K562 (cell line): ENCODE data around the gene MICU1. TPM values are rescaled to one million over a fixed set of nuclear protein-coding genes. Genes with fewer than 3 reads are reported as not detected.

Experiments used
- ATAC-seq: fragments of 200-7000 bp; cut with Tn5 transposase; 3 replicates; pipeline ENCODE4 v1.9.1; 2020; ENCODE audit warnings: moderate library complexity
- BruUV-seq: library from RNA; stranded (reverse); fragments of 400-500 nt; replicated peaks from 2 replicates; lab custom pipeline; 2021; lab: Mats Ljungman, UMichigan
- CTCF ChIA-PET: fragments of 300-600 bp; formaldehyde crosslinking; extraction: SDS; loops from one replicate; lab custom pipeline; 2021; ENCODE audit warnings: low intra/inter-chr PET ratio; lab: Yijun Ruan, JAX
- POLR2A ChIA-PET: fragments of 300-600, 350-650 bp; sonication (Branson Sonifier 250); formaldehyde crosslinking; extraction: SDS; loops from one replicate; lab custom pipeline; 2021; ENCODE audit warnings: antibody characterized with exemption, inconsistent platforms; lab: Yijun Ruan, JAX
- DNase-seq, 4 experiments: peaks; one replicate each; pipeline versions ENCODE4 v3.0.0 to v3.0.0-alpha.2; 2011 to 2018; ENCODE audit warnings: low spot score in 3 of 4, mixed read lengths in 3 of 4; ENCODE audit errors: extremely low read depth in 1 of 4
- FAIRE-seq: peaks from 2 replicates; lab custom pipeline; 2011; peaks lifted over from hg19 to GRCh38; lab: Jason Lieb, UNC
- H2AFZ ChIP-seq: 2 replicates; pipeline ENCODE4 v1.6.0; 2011; ENCODE audit warnings: low read depth, low read length, control low read depth, inconsistent platforms
- H3K27ac ChIP-seq: fragments of 200-600 bp; 3 replicates; pipeline ENCODE4 v1.8.0; 2011; ENCODE audit warnings: low read depth, mild to moderate bottlenecking, control low read depth, inconsistent platforms, low read length, moderate library complexity, mixed read lengths; ENCODE audit errors: extremely low read depth
- H3K27me3 ChIP-seq, 2 experiments: fragments of 300-600 bp in 1 of 2; 2 replicates in 1 of 2; 3 replicates in 1 of 2; pipeline versions ENCODE4 v1.6.0 to v1.8.0; 2011; ENCODE audit warnings: inconsistent platforms in 2 of 2, low read length in 2 of 2, mild to moderate bottlenecking in 1 of 2, mixed read lengths in 1 of 2, moderate library complexity in 1 of 2; ENCODE audit not compliant: control insufficient read depth in 2 of 2, insufficient read depth in 2 of 2
- H3K36me3 ChIP-seq: fragments of 300-600 bp; 3 replicates; pipeline ENCODE4 v1.8.0; 2011; ENCODE audit warnings: mild to moderate bottlenecking, low read length, inconsistent platforms; ENCODE audit not compliant: control insufficient read depth, insufficient read depth
- H3K4me1 ChIP-seq, 2 experiments: fragments of 200-600 bp in 1 of 2; replicated peaks in 1 of 2; 2 replicates in 1 of 2; 3 replicates in 1 of 2; pipeline versions ENCODE4 v1.5.1 to v1.8.0; 2011; ENCODE audit warnings: inconsistent platforms in 2 of 2, low read length in 2 of 2, mild to moderate bottlenecking in 1 of 2, mixed read lengths in 1 of 2, moderate library complexity in 1 of 2; ENCODE audit not compliant: control insufficient read depth in 2 of 2, insufficient read depth in 2 of 2
- H3K4me2 ChIP-seq: 2 replicates; pipeline ENCODE4 v1.6.1; 2011; ENCODE audit warnings: low read length, control low read depth, inconsistent platforms, mixed read lengths; ENCODE audit not compliant: insufficient read depth
- H3K4me3 ChIP-seq: fragments of 200-600 bp; sonication (generic), shearing (Covaris generic); 2 replicates; pipeline ENCODE4 v1.5.1; 2016; ENCODE audit warnings: control low read depth, inconsistent platforms
- H3K79me2 ChIP-seq: fragments of 200-600 bp; 3 replicates; pipeline ENCODE4 v1.8.0; 2011; ENCODE audit warnings: low read length, inconsistent platforms; ENCODE audit not compliant: control insufficient read depth, insufficient read depth
- H3K9ac ChIP-seq, 2 experiments: 2 replicates each; pipeline versions ENCODE4 v1.6.0 to v1.6.1; 2011; ENCODE audit warnings: low read depth in 2 of 2, low read length in 2 of 2, control low read depth in 1 of 2, inconsistent platforms in 1 of 2, mild to moderate bottlenecking in 1 of 2, mixed read lengths in 1 of 2; ENCODE audit not compliant: insufficient read depth in 1 of 2
- H3K9me1 ChIP-seq: one replicate; pipeline ENCODE4 v1.6.0; 2011; ENCODE audit warnings: inconsistent platforms, mild to moderate bottlenecking, low read length, moderate library complexity; ENCODE audit not compliant: control insufficient read depth, insufficient read depth
- H3K9me3 ChIP-seq: replicated peaks from 2 replicates; pipeline ENCODE4 v1.5.1; 2011; ENCODE audit warnings: low read depth, low read length, inconsistent platforms; ENCODE audit not compliant: control insufficient read depth, insufficient read depth
- H4K20me1 ChIP-seq: replicated peaks from 2 replicates; pipeline ENCODE4 v1.6.1; 2011; ENCODE audit warnings: low read length, inconsistent platforms, mixed read lengths; ENCODE audit not compliant: control insufficient read depth, insufficient read depth
- ELF4 ChIP-seq: fragments of 450-650 bp; formaldehyde crosslinking; IDR thresholded peaks from 2 replicates; pipeline ENCODE4 v1.4.0; 2022; ENCODE audit warnings: missing genetic modification characterization
- GTF2A2 ChIP-seq: IDR thresholded peaks from 2 replicates; pipeline ENCODE4 v1.6.1; 2016; ENCODE audit warnings: mild to moderate bottlenecking, missing genetic modification characterization, missing compliant biosample characterization
- HCFC1 ChIP-seq: IDR thresholded peaks from 2 replicates; pipeline ENCODE4 v1.6.1; 2012; ENCODE audit warnings: low read depth, low read length, improper control_type of control experiment
- HDAC3 ChIP-seq: fragments of 450-650 bp; IDR thresholded peaks from 2 replicates; pipeline ENCODE4 v1.6.1; 2018; ENCODE audit warnings: borderline replicate concordance, mild to moderate bottlenecking, moderate library complexity; ENCODE audit not compliant: partially characterized antibody
- KHSRP ChIP-seq: fragments of 450-650 bp; IDR thresholded peaks from 2 replicates; pipeline ENCODE4 v1.6.1; 2017
- MCM5 ChIP-seq: fragments of 450-650 bp; IDR thresholded peaks from 2 replicates; pipeline ENCODE4 v1.6.1; 2016; ENCODE audit warnings: low read depth
- PHB2 ChIP-seq: fragments of 450-650 bp; IDR thresholded peaks from 2 replicates; pipeline ENCODE4 v1.6.1; 2017; ENCODE audit warnings: low read depth
- ZFPM2 ChIP-seq: fragments of 250-450 bp; sonication (Bioruptor Pico); IDR thresholded peaks from 2 replicates; pipeline ENCODE4 v1.5.1; 2022; ENCODE audit warnings: mild to moderate bottlenecking
- ZFX ChIP-seq: sonication (generic); formaldehyde crosslinking; IDR thresholded peaks from 2 replicates; pipeline ENCODE4 v1.8.0; 2022; ENCODE audit warnings: mild to moderate bottlenecking, missing genetic modification reagents, moderate library complexity
- ZNF41 ChIP-seq: fragments of 250-450 bp; sonication (Bioruptor Pico); conservative IDR thresholded peaks from 2 replicates; pipeline ENCODE4 v1.4.0; 2020; ENCODE audit warnings: mild to moderate bottlenecking
- WGBS: fragments of 100-300 bp; shearing (Covaris generic); methylation state at CpG from one replicate; pipeline ENCODE4 v1.1.6; 2016; ENCODE audit warnings: low coverage, mixed read lengths; ENCODE audit not compliant: insufficient coverage; ENCODE audit errors: missing lambda C conversion rate; 5-methylcytosine and 5-hydroxymethylcytosine counted together
- in situ Hi-C: fragments of 300-500 bp; cut with MboI; formaldehyde crosslinking; loops from 4 replicates; pipeline ENCODE4 v1.15.0; 2018; ENCODE audit warnings: inconsistent platforms, mixed read lengths
- intact Hi-C: fragments of 100-400 bp; cut with micrococcal nuclease; formaldehyde crosslinking; loops from 2 replicates; pipeline ENCODE4 v1.14.2; 2022
- polyA plus RNA-seq, 8 experiments: library from polyadenylated mRNA; depleted of rRNA in 4 of 8; stranded (reverse) in 5 of 8; unstranded in 3 of 8; fragments of >200 nt; fragmentation: Nextera tagmentation in 2 of 8; fragmentation: Illumina TruSeq in 1 of 8; extraction: Ambion mirVana in 2 of 8; extraction: Trizol in 1 of 8; gene quantifications; 2 replicates each; pipeline versions ENCODE4 v1.2.1 to v1.2.3, GENCODE V29; 2011 to 2014; ENCODE audit warnings: inconsistent platforms in 1 of 8, missing spikeins in 1 of 8
- total RNA-seq, 7 experiments: library from RNA; depleted of rRNA in 6 of 7; stranded (reverse); fragments of >200 nt in 6 of 7; fragmentation: Illumina TruSeq in 2 of 7; extraction: Trizol in 2 of 7; gene quantifications; 2 replicates each; pipeline versions ENCODE4 v1.2.1 to v1.2.3, GENCODE V29; 2011 to 2021; ENCODE audit warnings: low replicate concordance in 1 of 7

Gene MICU1
- total and polyA plus RNA-seq, 9 of the 15 experiments (the other 6 are each of a cell fraction or from before 2014, with no cell fraction given), result 29.3 to 76.8 (median 48.4) TPM

DNA sequence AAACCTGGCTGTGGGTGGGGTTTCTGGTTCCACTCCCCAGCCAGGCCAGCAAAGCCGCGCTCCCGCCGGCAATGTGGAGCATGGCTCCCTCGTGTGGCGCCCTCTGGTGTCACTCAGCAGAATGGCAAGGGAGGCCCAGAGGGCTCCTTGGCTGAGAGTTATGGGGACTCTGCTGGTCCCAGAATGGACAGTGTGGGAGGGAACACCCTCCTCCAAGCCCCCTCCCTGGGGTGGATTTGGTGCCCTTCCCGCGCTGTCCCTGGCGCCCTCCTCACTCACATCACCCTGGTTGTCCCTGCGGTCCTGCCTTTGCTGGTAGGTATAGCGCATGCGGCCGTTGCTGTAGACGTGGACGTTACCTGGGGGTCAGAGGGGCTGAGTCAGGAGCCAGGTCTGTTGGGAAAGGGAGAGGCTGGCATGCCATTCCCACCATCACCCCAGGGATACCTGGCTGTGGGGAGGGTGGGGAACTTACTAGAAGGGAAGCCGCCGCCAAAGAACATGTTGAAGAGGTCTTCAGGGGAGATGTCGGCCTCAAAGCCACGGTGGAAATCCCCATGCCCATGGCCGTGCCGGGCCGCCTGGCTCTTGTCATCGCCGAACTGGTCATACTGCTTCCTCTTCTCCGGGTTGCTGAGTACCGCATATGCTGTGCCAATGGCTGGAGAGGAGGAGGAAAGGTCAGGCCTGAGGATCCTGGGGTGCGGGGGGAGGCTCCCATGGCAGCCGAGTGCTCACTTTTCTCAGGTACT lies 285.2 kb downstream of the MICU1 start (continued):
- TF ChIP-seq ZNF41, result no peak
- TF ChIP-seq MCM5, result no peak
- TF ChIP-seq ELF4 (CRISPR knock-in tag), result no peak
- peak; percentile 41; the same call in 1 of the 2 replicates for TF ChIP-seq HCFC1
- no peak for TF ChIP-seq GTF2A2
- no peak for TF ChIP-seq ZFPM2 (CRISPR knock-in tag)
- TF ChIP-seq ZFX (CRISPR knock-in tag), result peak; percentile 24; the same call in 1 of the 2 replicates

DNA sequence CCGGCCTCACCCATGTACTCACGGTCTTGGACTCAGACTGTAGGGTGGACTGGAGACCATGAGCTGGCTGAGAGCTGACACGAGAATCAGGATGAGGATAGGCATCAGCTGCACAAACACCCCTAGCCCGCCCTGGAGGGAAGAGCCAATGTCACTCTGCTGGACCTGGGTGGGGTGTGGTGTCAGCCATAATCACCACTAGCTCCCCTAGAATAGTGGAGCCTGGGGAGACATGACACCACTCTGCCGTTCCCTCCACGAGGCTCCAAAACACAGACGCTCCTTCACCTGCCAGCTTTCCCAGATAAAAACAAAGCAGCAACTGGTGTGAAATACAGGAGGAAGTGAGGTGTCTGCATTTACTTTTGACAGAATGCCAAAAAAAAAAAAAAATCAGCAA lies 287.7 kb downstream of the MICU1 start:
- Histone ChIP-seq H2AFZ (no peak overlapping the region), H3K27ac (no peak overlapping the region), H4K20me1 (no peaks in the 10 kb centered on the region; the same call in 1 of the 2 replicates), H3K79me2 (no peaks in the 10 kb centered on the region), H3K4me1 (peaks cover 2 to 33% of the 10 kb centered on the region in 2 experiments; a peak in 2 of 5 replicates), H3K4me2 (no peak overlapping the region), H3K9me3 (no peaks in the 10 kb centered on the region), H3K9ac (peak overlapping the region in 1 of 2 experiments; percentile 49; a peak in 2 of 4 replicates), H3K36me3 (peaks cover 88% of the 10 kb centered on the region; the same call in 2 of the 3 replicates), H3K27me3 (no peaks in the 10 kb centered on the region), H3K4me3 (no peak overlapping the region), H3K9me1 (no peaks in the 10 kb centered on the region)
- in situ Hi-C loops, result loop anchor here (5.0 to 25.0 kb wide), 4 partner anchors 203 to 1026 kb away; partner anchors contain the start of gene SLC29A3
- ATAC-seq (no peak), DNase-seq (no peak), FAIRE-seq (no peak)
- no TSS peak for BruUV-seq
- POLR2A ChIA-PET, result interaction anchor here (0.6 to 1.4 kb wide), 3 partner anchors 10 to 442 kb away, joined by 3 read pairs; no protein-coding TSS in a partner anchor
- intact Hi-C loops, result no loop called here
- CTCF ChIA-PET, result interaction anchor here (1.8 to 5.6 kb wide), 5 partner anchors 83 to 440 kb away, joined by 6 to 55 read pairs (median 10); no protein-coding TSS in a partner anchor
- TF ChIP-seq PHB2 (no peak), HDAC3 (no peak), KHSRP (no peak)
- 83% methylated on average over 7 of the region's 7 CpGs for WGBS
